Suprapubic skin (tissue), 4 donors: ENCODE measurements around the gene PHKG2.

ENCODE experiments used
- CTCF ChIP-seq, 2 donors: fragments of 200-600 bp in 1 of 2; fragments of 450-650 bp in 1 of 2; sonication (generic) in 1 of 2; IDR thresholded peaks; one replicate each; pipeline ENCODE4 v1.5.1; 2016 to 2019; ENCODE audit warnings: antibody characterized with exemption in 2 of 2, mild to moderate bottlenecking in 1 of 2, moderate library complexity in 1 of 2
- EP300 ChIP-seq: sonication (generic); formaldehyde crosslinking; IDR thresholded peaks from one replicate; pipeline ENCODE4 v1.6.1; 2017; ENCODE audit warnings: antibody characterized with exemption
- POLR2A ChIP-seq, 2 donors: fragments of 450-650 bp; IDR thresholded peaks; one replicate each; pipeline ENCODE4 v1.6.1; 2017; ENCODE audit warnings: antibody characterized with exemption in 2 of 2, mild to moderate bottlenecking in 2 of 2, moderate library complexity in 2 of 2
- POLR2AphosphoS5 ChIP-seq, 3 donors: sonication (generic); formaldehyde crosslinking; IDR thresholded peaks; one replicate each; pipeline ENCODE4 v1.6.1; 2017; ENCODE audit warnings: antibody characterized with exemption in 3 of 3

- TF ChIP-seq POLR2A (IDR thresholded peaks at IDR 0.05) (no peak), CTCF (IDR thresholded peaks at IDR 0.05) (no peak), POLR2AphosphoS5 (IDR thresholded peaks at IDR 0.05) (no peak), EP300 (no peak)
Observed at GRCh38 chr16:30766206-30766932, 18.1 kb downstream of the PHKG2 start.
